Body of pancreas (tissue), 4 donors: ENCODE measurements around the gene AGRN. TPM values are rescaled to one million over a fixed set of nuclear protein-coding genes. Genes with fewer than 3 reads are reported as not detected.

Experiments used
- ATAC-seq: fragments of 150-250 bp; one replicate; pipeline ENCODE4 v1.9.1; 2016
- DNase-seq, 4 donors: peaks; one replicate each; pipeline ENCODE4 v3.0.0-alpha.2; 2019
- H3K27ac ChIP-seq, 4 donors: fragments of 200-600 bp; sonication (generic); 1 replicate in 3 of 4; 2 replicates in 1 of 4; pipeline versions ENCODE4 v1.5.1 to v1.6.1; 2016 to 2019; ENCODE audit warnings: mild to moderate bottlenecking in 1 of 4, mixed read lengths in 1 of 4, moderate library complexity in 1 of 4
- H3K27me3 ChIP-seq, 2 donors: fragments of 200-600 bp; sonication (generic); one replicate each; pipeline ENCODE4 v1.6.0; 2016; ENCODE audit warnings: mild to moderate bottlenecking in 1 of 2
- H3K36me3 ChIP-seq, 2 donors: fragments of 200-600 bp; sonication (generic); replicated peaks in 1 of 2; 2 replicates each; pipeline ENCODE4 v1.5.1; 2016; ENCODE audit warnings: low read depth in 2 of 2; ENCODE audit not compliant: insufficient read depth in 1 of 2
- H3K4me1 ChIP-seq: fragments of 200-600 bp; sonication (generic); one replicate; pipeline ENCODE4 v1.6.0; 2016
- H3K4me3 ChIP-seq, 2 donors: fragments of 200-600 bp; sonication (generic); 1 replicate in 1 of 2; 2 replicates in 1 of 2; pipeline ENCODE4 v1.5.1; 2016 to 2019
- H3K9me3 ChIP-seq, 3 donors: fragments of 200-600 bp; sonication (generic); 1 replicate in 2 of 3; 2 replicates in 1 of 3; pipeline ENCODE4 v1.5.1; 2016
- POLR2A ChIP-seq, 3 donors: fragments of 450-650 bp; IDR thresholded peaks; one replicate each; pipeline ENCODE4 v1.6.1; 2016; ENCODE audit warnings: antibody characterized with exemption in 3 of 3, mild to moderate bottlenecking in 2 of 3
- WGBS, 2 donors: methylation state at CpG; one replicate each; pipeline ENCODE4 v1.1.5; 2017; 5-methylcytosine and 5-hydroxymethylcytosine counted together
- intact Hi-C: fragments of 100-400 bp; cut with DNase I; formaldehyde crosslinking; loops from one replicate; pipeline ENCODE4 v1.15.1; 2023
- total RNA-seq, 2 donors: library from RNA; depleted of rRNA; stranded (reverse); fragments of >200 nt; gene quantifications; one replicate each; pipeline ENCODE4 v1.1.0, GENCODE V29; 2016
- TF ChIP-seq, protein P1 (sequence below), 7 experiments: fragments of 450-650 bp in 4 of 7; fragments of 200-600 bp in 3 of 7; sonication (generic) in 3 of 7; IDR thresholded peaks; one replicate each; pipeline ENCODE4 v1.5.1; 2016 to 2019; ENCODE audit warnings: antibody characterized with exemption in 7 of 7

Gene AGRN
- total RNA-seq, 2 donors from 2014 or later, result 85.1 to 241 TPM

DNA sequence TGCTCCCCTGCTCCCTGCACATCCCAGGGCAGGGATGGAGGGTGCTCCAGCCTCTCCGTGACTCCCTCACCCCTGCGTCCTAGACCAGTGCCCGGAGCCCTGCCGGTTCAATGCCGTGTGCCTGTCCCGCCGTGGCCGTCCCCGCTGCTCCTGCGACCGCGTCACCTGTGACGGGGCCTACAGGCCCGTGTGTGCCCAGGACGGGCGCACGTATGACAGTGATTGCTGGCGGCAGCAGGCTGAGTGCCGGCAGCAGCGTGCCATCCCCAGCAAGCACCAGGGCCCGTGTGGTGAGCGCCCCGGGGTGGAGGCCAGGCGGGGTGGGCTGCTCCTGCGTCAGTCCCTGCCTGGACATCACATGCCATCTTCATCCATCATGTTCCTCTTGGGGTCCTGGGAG lies 22.0 kb downstream of the AGRN start:
- ATAC-seq, result no peak
- no peaks in the 10 kb centered on the region for H3K36me3 ChIP-seq
- H3K4me3 ChIP-seq, result no peak overlapping the region
- WGBS, 2 donors, result 90% methylated on average over 12 of the region's 25 CpGs; no CpG with 5 or more reads in 1 of the 2 donors
- TF ChIP-seq POLR2A (IDR thresholded peaks at IDR 0.05), result no peak
- TF ChIP-seq, protein P1, sequence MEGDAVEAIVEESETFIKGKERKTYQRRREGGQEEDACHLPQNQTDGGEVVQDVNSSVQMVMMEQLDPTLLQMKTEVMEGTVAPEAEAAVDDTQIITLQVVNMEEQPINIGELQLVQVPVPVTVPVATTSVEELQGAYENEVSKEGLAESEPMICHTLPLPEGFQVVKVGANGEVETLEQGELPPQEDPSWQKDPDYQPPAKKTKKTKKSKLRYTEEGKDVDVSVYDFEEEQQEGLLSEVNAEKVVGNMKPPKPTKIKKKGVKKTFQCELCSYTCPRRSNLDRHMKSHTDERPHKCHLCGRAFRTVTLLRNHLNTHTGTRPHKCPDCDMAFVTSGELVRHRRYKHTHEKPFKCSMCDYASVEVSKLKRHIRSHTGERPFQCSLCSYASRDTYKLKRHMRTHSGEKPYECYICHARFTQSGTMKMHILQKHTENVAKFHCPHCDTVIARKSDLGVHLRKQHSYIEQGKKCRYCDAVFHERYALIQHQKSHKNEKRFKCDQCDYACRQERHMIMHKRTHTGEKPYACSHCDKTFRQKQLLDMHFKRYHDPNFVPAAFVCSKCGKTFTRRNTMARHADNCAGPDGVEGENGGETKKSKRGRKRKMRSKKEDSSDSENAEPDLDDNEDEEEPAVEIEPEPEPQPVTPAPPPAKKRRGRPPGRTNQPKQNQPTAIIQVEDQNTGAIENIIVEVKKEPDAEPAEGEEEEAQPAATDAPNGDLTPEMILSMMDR (IDR thresholded peaks at IDR 0.05), result no peak
- no peak overlapping the region for H3K27ac ChIP-seq
- H3K9me3 ChIP-seq, result no peaks in the 10 kb centered on the region
- DNase-seq, result no peak
- H3K4me1 ChIP-seq, result peaks cover 22% of the 10 kb centered on the region
- H3K27me3 ChIP-seq, result no peaks in the 10 kb centered on the region
- intact Hi-C loops, result no loop called here

DNA sequence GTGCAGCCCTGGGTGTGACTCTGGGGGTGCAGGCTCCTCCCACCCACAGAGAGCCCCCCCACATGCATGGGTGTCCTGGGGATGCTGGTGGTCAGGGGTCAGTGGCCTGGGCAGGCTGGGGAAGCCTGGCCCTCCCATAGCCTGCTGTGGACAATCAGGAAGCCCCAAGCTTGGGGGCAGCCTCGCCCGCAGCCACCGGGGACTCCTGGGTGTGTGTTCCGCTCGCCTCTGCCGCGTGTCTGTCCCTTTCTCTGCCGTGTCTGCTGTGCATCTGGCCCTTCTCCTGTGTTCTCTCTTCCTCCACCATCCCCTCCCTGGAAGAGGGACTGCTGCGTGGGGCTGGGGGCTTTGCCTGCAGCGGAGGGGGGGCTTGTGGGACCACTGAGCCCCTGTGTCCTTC lies 22.9 kb downstream of the AGRN start:
- no peaks in the 10 kb centered on the region for H3K27me3 ChIP-seq
- intact Hi-C loops, result no loop called here
- DNase-seq (no peak), ATAC-seq (no peak)
- no peak overlapping the region for H3K4me3 ChIP-seq
- H3K27ac ChIP-seq, result no peak overlapping the region
- H3K9me3 ChIP-seq, result no peaks in the 10 kb centered on the region
- TF ChIP-seq, protein P1 (IDR thresholded peaks at IDR 0.05), result no peak
- TF ChIP-seq POLR2A (IDR thresholded peaks at IDR 0.05), result no peak
- peaks cover 12% of the 10 kb centered on the region for H3K4me1 ChIP-seq
- 94% methylated on average over 9 to 10 of the region's 10 CpGs for WGBS, 2 donors
- H3K36me3 ChIP-seq, result no peaks in the 10 kb centered on the region

DNA sequence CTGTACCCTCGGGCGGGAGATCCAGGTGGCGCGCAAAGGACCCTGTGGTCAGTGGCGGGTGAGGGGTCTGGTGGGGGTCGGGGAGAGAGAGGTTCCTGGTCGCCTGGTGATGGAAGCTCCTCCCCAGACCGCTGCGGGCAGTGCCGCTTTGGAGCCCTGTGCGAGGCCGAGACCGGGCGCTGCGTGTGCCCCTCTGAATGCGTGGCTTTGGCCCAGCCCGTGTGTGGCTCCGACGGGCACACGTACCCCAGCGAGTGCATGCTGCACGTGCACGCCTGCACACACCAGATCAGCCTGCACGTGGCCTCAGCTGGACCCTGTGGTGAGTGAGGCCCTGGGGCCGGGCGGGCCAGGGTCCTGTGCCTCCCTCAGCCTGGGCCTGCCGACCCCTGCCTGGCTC lies 23.5 kb downstream of the AGRN start:
- no peak for DNase-seq
- H3K36me3 ChIP-seq, result no peaks in the 10 kb centered on the region
- H3K27me3 ChIP-seq, result no peaks in the 10 kb centered on the region
- peaks cover 12% of the 10 kb centered on the region for H3K4me1 ChIP-seq
- no peak for ATAC-seq
- 90 to 98% methylated on average over 22 to 25 of the region's 27 CpGs for WGBS, 2 donors
- intact Hi-C loops, result no loop called here
- no peak for TF ChIP-seq POLR2A (IDR thresholded peaks at IDR 0.05)
- TF ChIP-seq, protein P1 (IDR thresholded peaks at IDR 0.05), result no peak
- H3K27ac ChIP-seq, result no peak overlapping the region
- H3K4me3 ChIP-seq, result no peak overlapping the region
- no peaks in the 10 kb centered on the region for H3K9me3 ChIP-seq

DNA sequence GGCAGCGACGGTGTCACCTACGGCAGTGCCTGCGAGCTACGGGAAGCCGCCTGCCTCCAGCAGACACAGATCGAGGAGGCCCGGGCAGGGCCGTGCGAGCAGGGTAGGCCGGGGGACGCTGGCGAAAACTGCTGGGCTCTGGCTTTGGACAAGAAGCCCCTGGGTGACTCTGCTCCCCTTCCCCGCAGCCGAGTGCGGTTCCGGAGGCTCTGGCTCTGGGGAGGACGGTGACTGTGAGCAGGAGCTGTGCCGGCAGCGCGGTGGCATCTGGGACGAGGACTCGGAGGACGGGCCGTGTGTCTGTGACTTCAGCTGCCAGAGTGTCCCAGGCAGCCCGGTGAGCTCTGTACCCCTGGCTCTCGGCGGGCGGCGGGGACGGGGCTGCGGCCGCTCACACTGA lies 24.0 kb downstream of the AGRN start:
- no peaks in the 10 kb centered on the region for H3K9me3 ChIP-seq
- H3K36me3 ChIP-seq, result no peaks in the 10 kb centered on the region
- no peak overlapping the region for H3K4me3 ChIP-seq
- DNase-seq (no peak), ATAC-seq (no peak)
- TF ChIP-seq, protein P1 (IDR thresholded peaks at IDR 0.05), result no peak
- no peak for TF ChIP-seq POLR2A (IDR thresholded peaks at IDR 0.05)
- WGBS, 2 donors, result 99 to 100% methylated on average over 9 to 20 of the region's 33 CpGs
- H3K27me3 ChIP-seq, result no peaks in the 10 kb centered on the region
- H3K27ac ChIP-seq, result no peak overlapping the region
- intact Hi-C loops, result no loop called here
- peaks cover 12% of the 10 kb centered on the region for H3K4me1 ChIP-seq

DNA sequence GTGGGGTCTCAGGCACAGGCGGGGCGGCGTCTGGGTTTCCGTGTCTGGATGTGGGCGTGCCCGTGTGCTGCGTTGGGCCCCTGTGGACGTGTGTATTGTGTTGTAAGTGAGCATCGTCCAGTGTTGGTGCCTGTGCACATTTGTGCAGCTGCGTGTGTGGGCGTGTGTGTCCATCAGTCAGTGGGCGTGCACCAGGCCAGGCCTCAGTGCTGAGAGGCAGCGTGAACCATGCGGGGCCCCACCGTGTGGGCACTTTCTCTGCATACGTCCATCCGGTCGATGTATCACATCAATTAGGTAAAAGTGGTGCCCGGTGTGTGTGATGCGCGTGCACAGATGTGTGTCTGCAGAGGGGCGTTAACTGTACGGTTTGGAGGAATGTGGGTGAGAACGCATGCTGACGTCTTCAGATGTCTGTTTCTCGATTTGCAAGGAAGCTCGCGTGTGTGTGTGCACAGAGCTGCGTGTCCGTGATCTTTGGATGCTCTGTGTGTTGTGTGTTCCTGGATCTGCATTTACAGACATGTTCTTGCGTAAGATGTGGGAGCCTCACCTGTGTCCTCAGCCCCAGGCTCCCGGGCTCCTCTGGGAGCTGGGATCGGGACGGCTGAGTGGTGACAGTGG lies 24.6 kb downstream of the AGRN start:
- 91% methylated on average over 29 to 34 of the region's 34 CpGs for WGBS, 2 donors
- ATAC-seq (no peak), DNase-seq (no peak)
- Histone ChIP-seq H3K27ac (no peak overlapping the region), H3K4me1 (peaks cover 11% of the 10 kb centered on the region), H3K9me3 (no peaks in the 10 kb centered on the region), H3K4me3 (no peak overlapping the region), H3K36me3 (no peaks in the 10 kb centered on the region), H3K27me3 (no peaks in the 10 kb centered on the region)
- TF ChIP-seq, protein P1 (IDR thresholded peaks at IDR 0.05), result no peak
- no peak for TF ChIP-seq POLR2A (IDR thresholded peaks at IDR 0.05)
- intact Hi-C loops, result no loop called here
